Lung (tissue), 12 donors: ENCODE measurements around the gene PSMB3. TPM values are rescaled to one million over a fixed set of nuclear protein-coding genes. Genes with fewer than 3 reads are reported as not detected.
A peak's percentile ranks its signal among the peaks of the same experiment; 100 is the strongest.

Experiments used
- ATAC-seq: fragments of 200-7000 bp; cut with Tn5 transposase; one replicate; pipeline ENCODE4 v1.9.1; 2020; ENCODE audit warnings: moderate number of reproducible peaks; ENCODE audit not compliant: insufficient read depth, low FRiP score
- DNase-seq, 3 donors: peaks; one replicate each; pipeline ENCODE4 v3.0.0-alpha.2; 2013 to 2017
- H3K27ac ChIP-seq, 2 donors: one replicate each; pipeline ENCODE4 v1.5.1; 2013; ENCODE audit warnings: mild to moderate bottlenecking in 2 of 2, moderate library complexity in 2 of 2, control low read depth in 1 of 2, inconsistent platforms in 1 of 2, low read depth in 1 of 2, low read length in 1 of 2
- H3K27me3 ChIP-seq, 3 donors: one replicate each; pipeline ENCODE4 v1.5.1; 2013; ENCODE audit warnings: low read length in 2 of 3; ENCODE audit not compliant: control insufficient read depth in 3 of 3, insufficient read depth in 3 of 3
- H3K36me3 ChIP-seq, 4 donors: one replicate each; pipeline ENCODE4 v1.5.1; 2013; ENCODE audit warnings: low read length in 4 of 4, mild to moderate bottlenecking in 1 of 4, moderate library complexity in 1 of 4; ENCODE audit not compliant: control insufficient read depth in 4 of 4, insufficient read depth in 4 of 4
- H3K4me1 ChIP-seq, 5 donors: one replicate each; pipeline ENCODE4 v1.5.1; 2013; ENCODE audit warnings: low read length in 5 of 5, mild to moderate bottlenecking in 2 of 5, moderate library complexity in 1 of 5; ENCODE audit not compliant: control insufficient read depth in 5 of 5, insufficient read depth in 5 of 5
- H3K4me3 ChIP-seq: one replicate; pipeline ENCODE4 v1.5.1; 2013; ENCODE audit warnings: mild to moderate bottlenecking, control low read depth, moderate library complexity
- H3K9ac ChIP-seq, 2 donors: one replicate each; pipeline ENCODE4 v1.5.1; 2013; ENCODE audit warnings: low read length in 2 of 2, control low read depth in 1 of 2; ENCODE audit not compliant: insufficient read depth in 1 of 2
- H3K9me3 ChIP-seq, 4 donors: one replicate each; pipeline ENCODE4 v1.5.1; 2013; ENCODE audit warnings: low read length in 3 of 4, mild to moderate bottlenecking in 1 of 4, moderate library complexity in 1 of 4; ENCODE audit not compliant: control insufficient read depth in 4 of 4, insufficient read depth in 3 of 4
- WGBS, 2 donors: extraction: QIAGEN DNeasy Blood & Tissue Kit; methylation state at CpG; one replicate each; pipeline ENCODE4 v1.1.7; 2013; 5-methylcytosine and 5-hydroxymethylcytosine counted together
- polyA plus RNA-seq, 2 donors: library from polyadenylated mRNA; stranded (reverse); fragments of 200-250 nt; gene quantifications; one replicate each; pipeline ENCODE4 v1.2.1, GENCODE V29; 2013
- total RNA-seq, 2 donors: library from RNA; depleted of rRNA in 1 of 2; stranded (reverse); fragments of >200 nt in 1 of 2; gene quantifications; one replicate each; pipeline ENCODE4 v1.2.1, GENCODE V29; 2014 to 2021
- TF ChIP-seq, protein P1 (sequence below): IDR thresholded peaks from 2 replicates; pipeline ENCODE4 v1.5.1; 2012; ENCODE audit warnings: mild to moderate bottlenecking; ENCODE audit errors: control extremely low read depth, extremely low read depth
- donor health status: control.
- donor health status: control.
- donor health status: Bipolar disorder and iron deficiency.
- donor health status: healthy.
- donor health status: DM: yes; HTN: yes; CAD: no.

The PSMB3 gene
- total and polyA plus RNA-seq, 4 donors: 81.3 to 374 (median 234) TPM

DNA sequence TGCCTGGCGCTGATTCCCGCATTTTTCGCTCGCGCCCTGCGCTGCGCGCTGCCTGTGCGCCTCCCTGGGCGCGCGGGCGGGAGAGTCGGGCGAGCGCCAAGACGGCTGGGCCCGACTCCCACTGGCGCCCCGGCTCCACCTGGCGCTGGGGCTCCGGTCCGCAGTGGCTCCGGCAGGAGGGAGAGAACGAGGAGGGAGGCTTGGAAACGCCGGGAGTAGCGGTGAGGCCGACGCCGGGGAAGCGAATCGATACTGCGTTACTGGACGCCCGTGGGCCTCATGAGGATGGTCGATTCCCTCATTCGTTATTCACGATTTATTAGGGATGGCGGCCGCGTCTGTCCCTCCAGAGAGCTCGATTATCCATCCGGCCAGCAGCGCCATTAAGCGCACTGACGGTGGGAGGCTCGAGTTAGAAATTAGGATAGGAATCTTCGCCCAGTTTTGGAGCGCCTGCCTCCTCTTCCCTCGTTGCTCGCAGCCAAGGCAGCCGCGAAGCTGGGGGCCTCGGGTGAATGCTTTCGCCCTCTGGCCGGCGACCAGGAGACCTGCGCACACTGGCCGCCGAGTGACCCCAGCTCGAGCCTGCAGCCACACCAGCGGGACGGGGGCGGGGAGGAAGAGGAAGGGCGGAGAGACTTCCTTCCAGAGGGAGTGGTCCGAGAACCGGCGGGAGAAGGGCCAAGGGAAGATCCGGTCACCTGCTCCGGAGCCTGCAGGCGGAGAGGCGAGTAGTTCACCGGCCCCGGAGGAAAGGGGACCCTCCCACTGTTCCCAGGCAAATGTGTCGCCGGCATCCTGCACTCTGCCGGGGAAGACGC, 3.1 kb upstream of the PSMB3 start:
- no peak overlapping the region for H3K9ac ChIP-seq
- H3K36me3 ChIP-seq: peaks cover 0 to 5% (median under 1%) of the 10 kb centered on the region in 4 donors
- peaks cover 0 to 16% (median 10%) of the 10 kb centered on the region in 3 donors for H3K27me3 ChIP-seq
- H3K9me3 ChIP-seq: no peaks in the 10 kb centered on the region
- peak; percentile 69 to 83 (median 78) for DNase-seq
- peak; percentile 8 for ATAC-seq
- H3K4me3 ChIP-seq: peak overlapping the region; percentile 53
- 0 to 1% methylated on average over 77 to 79 of the region's 79 CpGs for WGBS, 2 donors
- H3K27ac ChIP-seq: peak overlapping the region; percentile 92 to 94
- TF ChIP-seq, protein P1, sequence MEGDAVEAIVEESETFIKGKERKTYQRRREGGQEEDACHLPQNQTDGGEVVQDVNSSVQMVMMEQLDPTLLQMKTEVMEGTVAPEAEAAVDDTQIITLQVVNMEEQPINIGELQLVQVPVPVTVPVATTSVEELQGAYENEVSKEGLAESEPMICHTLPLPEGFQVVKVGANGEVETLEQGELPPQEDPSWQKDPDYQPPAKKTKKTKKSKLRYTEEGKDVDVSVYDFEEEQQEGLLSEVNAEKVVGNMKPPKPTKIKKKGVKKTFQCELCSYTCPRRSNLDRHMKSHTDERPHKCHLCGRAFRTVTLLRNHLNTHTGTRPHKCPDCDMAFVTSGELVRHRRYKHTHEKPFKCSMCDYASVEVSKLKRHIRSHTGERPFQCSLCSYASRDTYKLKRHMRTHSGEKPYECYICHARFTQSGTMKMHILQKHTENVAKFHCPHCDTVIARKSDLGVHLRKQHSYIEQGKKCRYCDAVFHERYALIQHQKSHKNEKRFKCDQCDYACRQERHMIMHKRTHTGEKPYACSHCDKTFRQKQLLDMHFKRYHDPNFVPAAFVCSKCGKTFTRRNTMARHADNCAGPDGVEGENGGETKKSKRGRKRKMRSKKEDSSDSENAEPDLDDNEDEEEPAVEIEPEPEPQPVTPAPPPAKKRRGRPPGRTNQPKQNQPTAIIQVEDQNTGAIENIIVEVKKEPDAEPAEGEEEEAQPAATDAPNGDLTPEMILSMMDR: no peak
- H3K4me1 ChIP-seq: peaks cover 6 to 62% (median 13%) of the 10 kb centered on the region in 5 donors

DNA sequence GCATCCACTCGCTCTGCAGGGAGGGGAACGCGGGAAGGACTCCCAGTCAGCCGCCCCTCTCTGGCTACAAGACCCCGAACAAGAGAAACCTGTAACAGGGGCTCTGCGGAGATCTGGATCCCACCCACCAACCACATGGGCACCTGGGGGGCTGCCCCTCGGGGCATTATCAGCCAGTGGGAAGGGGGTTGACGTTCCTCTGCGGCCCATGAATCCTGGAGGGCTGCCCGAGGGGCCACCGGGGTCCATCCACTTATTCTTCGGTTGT, 2.6 kb upstream of the PSMB3 start:
- TF ChIP-seq, protein P1: no peak
- H3K27ac ChIP-seq: peak overlapping the region; percentile 76 to 92

GRCh38 chr17:38750312-38751121, 2.0 kb upstream of the PSMB3 start:
- H3K27me3 ChIP-seq: peaks cover 0 to 16% (median 10%) of the 10 kb centered on the region in 3 donors
- H3K9ac ChIP-seq: no peak overlapping the region
- 13 to 22% methylated on average over 28 of the region's 28 CpGs for WGBS, 2 donors
- ATAC-seq: no peak
- no peak overlapping the region for H3K4me3 ChIP-seq
- no peak for DNase-seq
- TF ChIP-seq, protein P1: no peak
- H3K27ac ChIP-seq: peak overlapping the region; percentile 76 to 92
- H3K4me1 ChIP-seq: peaks cover 6 to 56% (median 12%) of the 10 kb centered on the region in 5 donors
- H3K9me3 ChIP-seq: no peaks in the 10 kb centered on the region
- H3K36me3 ChIP-seq: peaks cover 0 to 8% (median 2%) of the 10 kb centered on the region in 4 donors

More for the DNA sequence above, 2.6 kb upstream of the PSMB3 start:
- Histone ChIP-seq H3K9ac (no peak overlapping the region), H3K27me3 (peaks cover 0 to 16% (median 10%) of the 10 kb centered on the region in 3 donors), H3K4me3 (peak overlapping the region; percentile 53), H3K36me3 (peaks cover 0 to 7% (median 2%) of the 10 kb centered on the region in 4 donors), H3K4me1 (peaks cover 6 to 58% (median 13%) of the 10 kb centered on the region in 5 donors), H3K9me3 (no peaks in the 10 kb centered on the region)
- DNase-seq (no peak), ATAC-seq (no peak)
- WGBS, 2 donors: 3 to 5% methylated on average over 12 of the region's 12 CpGs
